Endothelial cell of umbilical vein (primary cell): ENCODE results near the gene RASGRP1. TPM values are rescaled to one million over a fixed set of nuclear protein-coding genes. Genes with fewer than 3 reads are reported as not detected.

Experiments
- BruUV-seq: library from RNA; stranded (reverse); fragments of 400-500 nt; replicated peaks from 2 replicates; lab custom pipeline; 2021; lab: Mats Ljungman, UMichigan
- CTCF ChIA-PET: fragments of 300-600, 350-600 bp; sonication (Branson Sonifier 250); formaldehyde crosslinking; loops from one replicate; lab custom pipeline; 2021; ENCODE audit warnings: antibody characterized with exemption, inconsistent platforms; lab: Charles Lee
- POLR2A ChIA-PET: fragments of 300-600, 350-600 bp; sonication (Branson Sonifier 250); formaldehyde crosslinking; loops from one replicate; lab custom pipeline; 2021; ENCODE audit warnings: antibody characterized with exemption, inconsistent platforms; lab: Charles Lee
- DNase-seq: peaks from one replicate; pipeline ENCODE4 v3.0.0-alpha.2; 2011; ENCODE audit warnings: low read depth, low spot score
- FAIRE-seq: peaks from 2 replicates; lab custom pipeline; 2011; peaks lifted over from hg19 to GRCh38; lab: Jason Lieb, UNC
- H2AFZ ChIP-seq: 2 replicates; pipeline ENCODE4 v1.6.0; 2012; ENCODE audit warnings: low read depth, low read length, control low read depth, inconsistent platforms
- H3K27ac ChIP-seq: 2 replicates; pipeline ENCODE4 v1.5.1; 2011; ENCODE audit warnings: low read depth, mild to moderate bottlenecking, control low read depth, low read length, moderate library complexity; ENCODE audit not compliant: insufficient read depth
- H3K27me3 ChIP-seq, 2 experiments: 2 replicates each; pipeline versions ENCODE4 v1.6.0 to v1.6.1; 2011; ENCODE audit warnings: low read length in 2 of 2, mixed read lengths in 1 of 2; ENCODE audit not compliant: control insufficient read depth in 2 of 2, insufficient read depth in 2 of 2
- H3K36me3 ChIP-seq, 2 experiments: 2 replicates in 1 of 2; 3 replicates in 1 of 2; pipeline ENCODE4 v1.5.1; 2011; ENCODE audit warnings: low read length in 2 of 2, mild to moderate bottlenecking in 1 of 2, moderate library complexity in 1 of 2; ENCODE audit not compliant: control insufficient read depth in 2 of 2, insufficient read depth in 2 of 2; ENCODE audit errors: extremely low read depth in 1 of 2
- H3K4me1 ChIP-seq: 3 replicates; pipeline ENCODE4 v1.5.1; 2011; ENCODE audit warnings: mild to moderate bottlenecking, low read length; ENCODE audit not compliant: control insufficient read depth, insufficient read depth; ENCODE audit errors: extremely low read depth
- H3K4me2 ChIP-seq: 2 replicates; pipeline ENCODE4 v1.6.1; 2011; ENCODE audit warnings: low read length, control low read depth, mixed read lengths; ENCODE audit not compliant: insufficient read depth
- H3K4me3 ChIP-seq, 3 experiments: fragments of 200-600 bp in 1 of 3; sonication (generic), shearing (Covaris generic) in 1 of 3; replicated peaks in 1 of 3; 2 replicates each; pipeline ENCODE4 v1.5.1; 2011 to 2016; ENCODE audit warnings: control low read depth in 3 of 3, low read length in 3 of 3, mild to moderate bottlenecking in 2 of 3, inconsistent platforms in 1 of 3, low read depth in 1 of 3, moderate library complexity in 1 of 3; ENCODE audit not compliant: insufficient read depth in 1 of 3
- H3K79me2 ChIP-seq: 2 replicates; pipeline ENCODE4 v1.6.0; 2012; ENCODE audit warnings: low read length, inconsistent platforms; ENCODE audit not compliant: control insufficient read depth, insufficient read depth
- H3K9ac ChIP-seq: replicated peaks from 2 replicates; pipeline ENCODE3; 2011; ENCODE audit warnings: low read length, control low read depth; ENCODE audit not compliant: insufficient read depth; ENCODE audit errors: extremely low read depth
- H3K9me1 ChIP-seq: replicated peaks from 3 replicates; pipeline ENCODE4 v1.6.0; 2011; ENCODE audit warnings: mild to moderate bottlenecking, low read length; ENCODE audit not compliant: control insufficient read depth, insufficient read depth; ENCODE audit errors: extremely low read depth
- H3K9me3 ChIP-seq: replicated peaks from 2 replicates; pipeline ENCODE4 v1.5.1; 2012; ENCODE audit warnings: low read length, inconsistent platforms; ENCODE audit not compliant: control insufficient read depth, insufficient read depth
- H4K20me1 ChIP-seq: replicated peaks from 2 replicates; pipeline ENCODE3; 2011; ENCODE audit warnings: mild to moderate bottlenecking, low read length; ENCODE audit not compliant: control insufficient read depth, insufficient read depth; ENCODE audit errors: extremely low read depth
- CTCF ChIP-seq, 2 donors: IDR thresholded peaks; 1 replicate in 1 of 2; 2 replicates in 1 of 2; pipeline ENCODE4 v1.5.1; 2011; ENCODE audit warnings: low read length in 2 of 2, mild to moderate bottlenecking in 2 of 2, moderate library complexity in 2 of 2, control low read depth in 1 of 2, inconsistent platforms in 1 of 2, low read depth in 1 of 2; ENCODE audit not compliant: insufficient read depth in 1 of 2; ENCODE audit errors: extremely low read depth in 1 of 2
- EZH2 ChIP-seq: IDR thresholded peaks from 2 replicates; pipeline ENCODE4 v1.6.1; 2012; ENCODE audit warnings: borderline replicate concordance, low read depth, mild to moderate bottlenecking, moderate library complexity, low read length, inconsistent platforms; ENCODE audit not compliant: severe bottlenecking
- FOS ChIP-seq: IDR thresholded peaks from 2 replicates; pipeline ENCODE4 v1.6.1; 2011; ENCODE audit warnings: mild to moderate bottlenecking, low read length, moderate library complexity, borderline replicate concordance; ENCODE audit not compliant: insufficient read depth
- GATA2 ChIP-seq: IDR thresholded peaks from 2 replicates; pipeline ENCODE4 v1.7.0; 2011; ENCODE audit warnings: low read depth, mild to moderate bottlenecking, moderate library complexity, mixed read lengths, low read length; ENCODE audit not compliant: insufficient read length, insufficient read depth
- JUN ChIP-seq: IDR thresholded peaks from 2 replicates; pipeline ENCODE4 v1.6.1; 2011; ENCODE audit warnings: borderline replicate concordance, low read depth; ENCODE audit not compliant: insufficient read length, insufficient read depth
- MAX ChIP-seq: IDR thresholded peaks from 2 replicates; pipeline ENCODE4 v1.6.1; 2011; ENCODE audit not compliant: insufficient read depth, insufficient read length
- MYC ChIP-seq: IDR thresholded peaks from one replicate; pipeline ENCODE4 v1.6.1; 2011; ENCODE audit warnings: mild to moderate bottlenecking, low read depth, low read length
- POLR2A ChIP-seq: IDR thresholded peaks from 2 replicates; pipeline ENCODE4 v1.6.1; 2012; ENCODE audit warnings: low read depth, mild to moderate bottlenecking, control low read depth, low read length
- POLR2AphosphoS5 ChIP-seq: IDR thresholded peaks from 2 replicates; pipeline ENCODE4 v1.6.1; 2012; ENCODE audit warnings: low read depth, mild to moderate bottlenecking, control low read depth, low read length, moderate library complexity; ENCODE audit not compliant: insufficient read depth
- dilution Hi-C: fragments of 300-500 bp; cut with MboI; formaldehyde crosslinking; loops from one replicate; pipeline ENCODE4 v1.15.0; 2019; ENCODE audit warnings: low sequenced_read_pairs; ENCODE audit not compliant: extremely low pct_ligation_motif_present
- intact Hi-C: fragments of 100-400 bp; cut with micrococcal nuclease; formaldehyde crosslinking; loops from one replicate; pipeline ENCODE4 v1.10.0; 2022
- polyA plus RNA-seq, 4 experiments: library from polyadenylated mRNA; depleted of rRNA in 3 of 4; stranded (reverse) in 3 of 4; unstranded in 1 of 4; fragments of >200 nt; gene quantifications; 2 replicates each; pipeline versions ENCODE4 v1.2.1 to v1.2.3, GENCODE V29; 2011 to 2012; ENCODE audit warnings: missing spikeins in 1 of 4
- total RNA-seq: library from RNA; stranded (reverse); gene quantifications from 2 replicates; pipeline ENCODE4 v1.2.3, GENCODE V29; 2021

Gene RASGRP1
- total and polyA plus RNA-seq, 2 donors (not counting 3 experiments of a cell fraction or from before 2014, with no cell fraction given): 0.15 to 0.38 TPM

GRCh38 chr15:38477637-38478036 is 87.0 kb downstream of the RASGRP1 start:
- Histone ChIP-seq H3K9me3 (no peaks in the 10 kb centered on the region), H3K36me3 (peaks cover 3 to 15% of the 10 kb centered on the region in 2 experiments), H3K4me1 (peaks cover 19% of the 10 kb centered on the region), H3K4me2 (no peak overlapping the region), H3K27ac (no peak overlapping the region), H3K9me1 (no peaks in the 10 kb centered on the region), H3K4me3 (no peak overlapping the region), H3K79me2 (peaks cover 5% of the 10 kb centered on the region), H2AFZ (no peak overlapping the region), H4K20me1 (no peaks in the 10 kb centered on the region), H3K27me3 (no peaks in the 10 kb centered on the region), H3K9ac (no peak overlapping the region)
- FAIRE-seq (no peak), DNase-seq (no peak)
- dilution Hi-C loops: no loop called here
- ChIA-PET POLR2A (no interaction called here), CTCF (interaction anchor here (1.5 to 4.2 kb wide), 4 partner anchors 37 to 213 kb away, joined by 4 to 17 read pairs (median 14); partner anchors contain the start of gene RASGRP1)
- TF ChIP-seq FOS (no peak), MYC (no peak), POLR2AphosphoS5 (no peak), EZH2 (no peak), POLR2A (no peak), GATA2 (no peak), MAX (no peak), JUN (no peak), CTCF (IDR thresholded peaks at IDR 0.05; ENCODE audit: extremely low read depth in 1 of 2, insufficient read depth in 1 of 2, low read depth in 1 of 2, low read length in 2 of 2) (no peak)
- intact Hi-C loops: no loop called here
- no TSS peak for BruUV-seq
